Neural cell (in vitro differentiated cells): ENCODE data around the gene PDLIM1.

Source experiments
- CTCF ChIP-seq: fragments of 450-650 bp; IDR thresholded peaks from 2 replicates; pipeline ENCODE4 v1.5.1; 2014; ENCODE audit warnings: antibody characterized with exemption, mild to moderate bottlenecking, moderate library complexity; ENCODE audit not compliant: poor library complexity, severe bottlenecking
- EZH2 ChIP-seq: fragments of 200-600, 300-800 bp; shearing (Covaris generic), sonication (generic); IDR thresholded peaks from 2 replicates; pipeline ENCODE4 v1.6.1; 2014; ENCODE audit warnings: antibody characterized with exemption, low read length, borderline replicate concordance, mild to moderate bottlenecking; ENCODE audit not compliant: insufficient read depth, poor library complexity, severe bottlenecking
- POLR2AphosphoS5 ChIP-seq: IDR thresholded peaks from 2 replicates; pipeline ENCODE4 v1.6.1; 2012
- RAD21 ChIP-seq: fragments of 450-650 bp; conservative IDR thresholded peaks from 2 replicates; pipeline ENCODE4 v1.6.1; 2014; ENCODE audit warnings: antibody characterized with exemption, mild to moderate bottlenecking, moderate library complexity
- SMC3 ChIP-seq: fragments of 450-650 bp; conservative IDR thresholded peaks from 2 replicates; pipeline ENCODE4 v1.6.1; 2014; ENCODE audit warnings: antibody characterized with exemption, mild to moderate bottlenecking, moderate library complexity; ENCODE audit not compliant: poor library complexity

- TF ChIP-seq EZH2, result no peak
- TF ChIP-seq CTCF, result no peak
- no peak for TF ChIP-seq POLR2AphosphoS5
- no peak for TF ChIP-seq RAD21
- TF ChIP-seq SMC3, result no peak
These were observed 94.8 kb downstream of the PDLIM1 start for GRCh38 chr10:95196046-95196445.
